ENCODE measurements around the gene ACMSD.

DNA sequence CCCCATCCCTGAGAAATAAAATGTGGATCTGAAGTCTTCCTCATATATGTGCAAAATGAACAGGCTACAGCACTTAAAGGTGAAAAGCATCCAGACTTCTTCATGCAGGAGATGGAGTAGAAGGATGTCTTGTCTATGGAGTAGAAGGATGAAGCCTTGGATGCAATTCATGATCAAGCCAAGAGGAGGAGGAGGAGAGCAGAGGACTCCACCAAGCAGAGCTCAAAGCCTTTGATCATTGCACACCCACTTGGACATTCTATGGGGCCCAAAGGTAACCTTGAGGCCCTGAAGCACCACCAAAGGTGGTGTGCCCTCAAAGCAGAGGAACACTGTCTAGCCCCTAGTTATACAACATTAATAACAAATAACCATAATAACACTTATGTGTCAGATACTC lies 17.3 kb downstream of the ACMSD start:
- TF ChIP-seq, protein P1, sequence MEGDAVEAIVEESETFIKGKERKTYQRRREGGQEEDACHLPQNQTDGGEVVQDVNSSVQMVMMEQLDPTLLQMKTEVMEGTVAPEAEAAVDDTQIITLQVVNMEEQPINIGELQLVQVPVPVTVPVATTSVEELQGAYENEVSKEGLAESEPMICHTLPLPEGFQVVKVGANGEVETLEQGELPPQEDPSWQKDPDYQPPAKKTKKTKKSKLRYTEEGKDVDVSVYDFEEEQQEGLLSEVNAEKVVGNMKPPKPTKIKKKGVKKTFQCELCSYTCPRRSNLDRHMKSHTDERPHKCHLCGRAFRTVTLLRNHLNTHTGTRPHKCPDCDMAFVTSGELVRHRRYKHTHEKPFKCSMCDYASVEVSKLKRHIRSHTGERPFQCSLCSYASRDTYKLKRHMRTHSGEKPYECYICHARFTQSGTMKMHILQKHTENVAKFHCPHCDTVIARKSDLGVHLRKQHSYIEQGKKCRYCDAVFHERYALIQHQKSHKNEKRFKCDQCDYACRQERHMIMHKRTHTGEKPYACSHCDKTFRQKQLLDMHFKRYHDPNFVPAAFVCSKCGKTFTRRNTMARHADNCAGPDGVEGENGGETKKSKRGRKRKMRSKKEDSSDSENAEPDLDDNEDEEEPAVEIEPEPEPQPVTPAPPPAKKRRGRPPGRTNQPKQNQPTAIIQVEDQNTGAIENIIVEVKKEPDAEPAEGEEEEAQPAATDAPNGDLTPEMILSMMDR (IDR thresholded peaks at IDR 0.05; ENCODE audit: poor library complexity), result no peak
- no peak for TF ChIP-seq EZH2phosphoT487 (IDR thresholded peaks at IDR 0.05; ENCODE audit: low read depth, severe bottlenecking, unreplicated experiment)
- no peak for TF ChIP-seq EZH2 (IDR thresholded peaks at IDR 0.05; ENCODE audit: borderline replicate concordance)
